Measurements from ENCODE around the gene HLA-DQB2. TPM values are rescaled to one million over a fixed set of nuclear protein-coding genes. Genes with fewer than 3 reads are reported as not detected.

Gene HLA-DQB2
- total RNA-seq, 1 experiment from 2014 or later = not detected

- no peak for TF ChIP-seq POLR2AphosphoS5 (IDR thresholded peaks at IDR 0.05; ENCODE audit: low read depth, low read length)
- no peak for TF ChIP-seq SIN3A (IDR thresholded peaks at IDR 0.05; ENCODE audit: borderline replicate concordance, insufficient read depth, low read depth, low read length)
- TF ChIP-seq TCF7L2 (IDR thresholded peaks at IDR 0.05; ENCODE audit: low read depth, low read length) = no peak
- TF ChIP-seq, protein P1, sequence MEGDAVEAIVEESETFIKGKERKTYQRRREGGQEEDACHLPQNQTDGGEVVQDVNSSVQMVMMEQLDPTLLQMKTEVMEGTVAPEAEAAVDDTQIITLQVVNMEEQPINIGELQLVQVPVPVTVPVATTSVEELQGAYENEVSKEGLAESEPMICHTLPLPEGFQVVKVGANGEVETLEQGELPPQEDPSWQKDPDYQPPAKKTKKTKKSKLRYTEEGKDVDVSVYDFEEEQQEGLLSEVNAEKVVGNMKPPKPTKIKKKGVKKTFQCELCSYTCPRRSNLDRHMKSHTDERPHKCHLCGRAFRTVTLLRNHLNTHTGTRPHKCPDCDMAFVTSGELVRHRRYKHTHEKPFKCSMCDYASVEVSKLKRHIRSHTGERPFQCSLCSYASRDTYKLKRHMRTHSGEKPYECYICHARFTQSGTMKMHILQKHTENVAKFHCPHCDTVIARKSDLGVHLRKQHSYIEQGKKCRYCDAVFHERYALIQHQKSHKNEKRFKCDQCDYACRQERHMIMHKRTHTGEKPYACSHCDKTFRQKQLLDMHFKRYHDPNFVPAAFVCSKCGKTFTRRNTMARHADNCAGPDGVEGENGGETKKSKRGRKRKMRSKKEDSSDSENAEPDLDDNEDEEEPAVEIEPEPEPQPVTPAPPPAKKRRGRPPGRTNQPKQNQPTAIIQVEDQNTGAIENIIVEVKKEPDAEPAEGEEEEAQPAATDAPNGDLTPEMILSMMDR (IDR thresholded peaks at IDR 0.05) = no peak
These were observed 44.5 kb downstream of the HLA-DQB2 start for GRCh38 chr6:32718879-32719278.

DNA sequence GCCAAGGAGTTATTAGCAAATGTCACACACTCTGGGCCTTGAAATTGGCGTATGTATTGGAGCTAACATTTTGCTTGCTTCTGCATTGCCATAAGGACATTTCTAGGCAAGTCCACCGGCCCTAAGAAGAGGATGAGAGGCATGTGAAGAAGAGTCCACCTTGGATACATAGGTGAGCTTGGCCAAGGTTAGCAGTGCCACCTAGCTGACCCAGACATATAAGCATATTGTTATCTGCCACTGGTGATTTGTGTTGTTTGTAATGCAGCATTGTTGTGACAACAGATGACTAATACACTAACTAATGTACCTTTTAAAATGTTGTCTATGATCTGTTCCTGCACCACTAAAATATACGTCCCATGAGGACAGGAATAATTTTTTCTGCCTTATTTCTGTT is 46.9 kb downstream of the HLA-DQB2 start:
- Histone ChIP-seq H3K27ac (ENCODE audit: low read length) (no peak overlapping the region), H3K4me3 (ENCODE audit: low read depth in 2 of 2, low read length in 2 of 2) (no peak overlapping the region), H3K4me1 (ENCODE audit: control insufficient read depth, insufficient read depth, low read length) (no peaks in the 10 kb centered on the region), H3K27me3 (ENCODE audit: control insufficient read depth, insufficient read depth, low read length) (peaks cover 10% of the 10 kb centered on the region), H3K36me3 (ENCODE audit: control insufficient read depth, insufficient read depth, low read length) (no peaks in the 10 kb centered on the region), H3K9me3 (ENCODE audit: control insufficient read depth, insufficient read depth, low read depth, low read length) (no peaks in the 10 kb centered on the region)
- ATAC-seq (no peak), DNase-seq (ENCODE audit: low read depth, low spot score) (no peak)
- ChIA-PET POLR2A (no interaction called here), CTCF (no interaction called here)
- no TSS peak for BruUV-seq (replicated peaks)
- in situ Hi-C loops (cut with HindIII; ENCODE audit: low pct_unique_long_range_greater_than_20kb, low sequenced_read_pairs) (no loop called here), intact Hi-C loops (cut with micrococcal nuclease; ENCODE audit: unreplicated experiment) (no loop called here)
- TF ChIP-seq, protein P1 (IDR thresholded peaks at IDR 0.05) = peak; percentile 15; the same call in 1 of the 2 replicates
- TF ChIP-seq POLR2AphosphoS5 (IDR thresholded peaks at IDR 0.05; ENCODE audit: low read depth, low read length) = no peak

More at GRCh38 chr6:32718879-32719278, 44.5 kb downstream of the HLA-DQB2 start:
- H3K4me1 ChIP-seq (ENCODE audit: control insufficient read depth, insufficient read depth, low read length) = no peaks in the 10 kb centered on the region
- no peak for DNase-seq (ENCODE audit: low read depth, low spot score)
- no peaks in the 10 kb centered on the region for H3K9me3 ChIP-seq (ENCODE audit: control insufficient read depth, insufficient read depth, low read depth, low read length)
- in situ Hi-C loops (cut with HindIII; ENCODE audit: low pct_unique_long_range_greater_than_20kb, low sequenced_read_pairs) = no loop called here
- no peak overlapping the region for H3K4me3 ChIP-seq (ENCODE audit: low read depth in 2 of 2, low read length in 2 of 2)
- no peak overlapping the region for H3K27ac ChIP-seq (ENCODE audit: low read length)
- BruUV-seq (replicated peaks) = no TSS peak
- no peak for ATAC-seq
- POLR2A ChIA-PET = no interaction called here
- intact Hi-C loops (cut with micrococcal nuclease; ENCODE audit: unreplicated experiment) = no loop called here
- CTCF ChIA-PET = no interaction called here
- H3K27me3 ChIP-seq (ENCODE audit: control insufficient read depth, insufficient read depth, low read length) = peaks cover 7% of the 10 kb centered on the region
- no peaks in the 10 kb centered on the region for H3K36me3 ChIP-seq (ENCODE audit: control insufficient read depth, insufficient read depth, low read length)

DNA sequence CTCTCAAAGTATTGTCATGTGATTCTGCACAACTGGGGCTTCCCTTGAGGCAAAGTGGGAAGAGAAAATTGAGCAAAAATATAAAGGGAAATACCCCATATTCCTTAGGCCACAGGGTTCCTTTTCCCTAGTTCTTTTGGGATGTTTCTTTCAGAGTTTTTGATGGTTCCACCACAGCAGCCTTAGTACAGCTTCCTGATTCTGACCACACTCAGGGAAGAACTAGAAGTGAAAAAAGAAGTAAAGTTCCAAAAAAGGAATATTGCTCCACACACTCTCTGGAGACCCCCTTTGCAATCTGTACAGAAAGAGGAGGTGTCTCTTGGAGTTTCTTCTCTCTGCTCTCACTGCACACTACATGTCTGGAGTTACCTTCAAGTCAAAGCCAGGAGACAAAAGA is 50.1 kb downstream of the HLA-DQB2 start:
- TF ChIP-seq, protein P1 (IDR thresholded peaks at IDR 0.05) = no peak
- TF ChIP-seq POLR2AphosphoS5 (IDR thresholded peaks at IDR 0.05; ENCODE audit: low read depth, low read length) (no peak), TCF7L2 (IDR thresholded peaks at IDR 0.05; ENCODE audit: low read depth, low read length) (no peak), SIN3A (IDR thresholded peaks at IDR 0.05; ENCODE audit: borderline replicate concordance, insufficient read depth, low read depth, low read length) (no peak)
- TF ChIP-seq, protein P2, sequence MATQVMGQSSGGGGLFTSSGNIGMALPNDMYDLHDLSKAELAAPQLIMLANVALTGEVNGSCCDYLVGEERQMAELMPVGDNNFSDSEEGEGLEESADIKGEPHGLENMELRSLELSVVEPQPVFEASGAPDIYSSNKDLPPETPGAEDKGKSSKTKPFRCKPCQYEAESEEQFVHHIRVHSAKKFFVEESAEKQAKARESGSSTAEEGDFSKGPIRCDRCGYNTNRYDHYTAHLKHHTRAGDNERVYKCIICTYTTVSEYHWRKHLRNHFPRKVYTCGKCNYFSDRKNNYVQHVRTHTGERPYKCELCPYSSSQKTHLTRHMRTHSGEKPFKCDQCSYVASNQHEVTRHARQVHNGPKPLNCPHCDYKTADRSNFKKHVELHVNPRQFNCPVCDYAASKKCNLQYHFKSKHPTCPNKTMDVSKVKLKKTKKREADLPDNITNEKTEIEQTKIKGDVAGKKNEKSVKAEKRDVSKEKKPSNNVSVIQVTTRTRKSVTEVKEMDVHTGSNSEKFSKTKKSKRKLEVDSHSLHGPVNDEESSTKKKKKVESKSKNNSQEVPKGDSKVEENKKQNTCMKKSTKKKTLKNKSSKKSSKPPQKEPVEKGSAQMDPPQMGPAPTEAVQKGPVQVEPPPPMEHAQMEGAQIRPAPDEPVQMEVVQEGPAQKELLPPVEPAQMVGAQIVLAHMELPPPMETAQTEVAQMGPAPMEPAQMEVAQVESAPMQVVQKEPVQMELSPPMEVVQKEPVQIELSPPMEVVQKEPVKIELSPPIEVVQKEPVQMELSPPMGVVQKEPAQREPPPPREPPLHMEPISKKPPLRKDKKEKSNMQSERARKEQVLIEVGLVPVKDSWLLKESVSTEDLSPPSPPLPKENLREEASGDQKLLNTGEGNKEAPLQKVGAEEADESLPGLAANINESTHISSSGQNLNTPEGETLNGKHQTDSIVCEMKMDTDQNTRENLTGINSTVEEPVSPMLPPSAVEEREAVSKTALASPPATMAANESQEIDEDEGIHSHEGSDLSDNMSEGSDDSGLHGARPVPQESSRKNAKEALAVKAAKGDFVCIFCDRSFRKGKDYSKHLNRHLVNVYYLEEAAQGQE (IDR thresholded peaks at IDR 0.05; ENCODE audit: insufficient read depth in 1 of 2, low read depth in 2 of 2, low read length in 1 of 2) = no peak
- in situ Hi-C loops (cut with HindIII; ENCODE audit: low pct_unique_long_range_greater_than_20kb, low sequenced_read_pairs) (no loop called here), intact Hi-C loops (cut with micrococcal nuclease; ENCODE audit: unreplicated experiment) (no loop called here)
- BruUV-seq (replicated peaks) = no TSS peak
- CTCF ChIA-PET = no interaction called here
- no peaks in the 10 kb centered on the region for H3K9me3 ChIP-seq (ENCODE audit: control insufficient read depth, insufficient read depth, low read depth, low read length)
- H3K27ac ChIP-seq (ENCODE audit: low read length) = no peak overlapping the region
- no peak for ATAC-seq
- H3K4me3 ChIP-seq (ENCODE audit: low read depth in 2 of 2, low read length in 2 of 2) = no peak overlapping the region
- H3K27me3 ChIP-seq (ENCODE audit: control insufficient read depth, insufficient read depth, low read length) = peaks cover 10% of the 10 kb centered on the region
- no peaks in the 10 kb centered on the region for H3K4me1 ChIP-seq (ENCODE audit: control insufficient read depth, insufficient read depth, low read length)
- POLR2A ChIA-PET = no interaction called here
- no peak for DNase-seq (ENCODE audit: low read depth, low spot score)
- no peaks in the 10 kb centered on the region for H3K36me3 ChIP-seq (ENCODE audit: control insufficient read depth, insufficient read depth, low read length)

Data from Panc1 (cell line).